ENCODE data around the gene FCRL4.

The FCRL4 gene

DNA sequence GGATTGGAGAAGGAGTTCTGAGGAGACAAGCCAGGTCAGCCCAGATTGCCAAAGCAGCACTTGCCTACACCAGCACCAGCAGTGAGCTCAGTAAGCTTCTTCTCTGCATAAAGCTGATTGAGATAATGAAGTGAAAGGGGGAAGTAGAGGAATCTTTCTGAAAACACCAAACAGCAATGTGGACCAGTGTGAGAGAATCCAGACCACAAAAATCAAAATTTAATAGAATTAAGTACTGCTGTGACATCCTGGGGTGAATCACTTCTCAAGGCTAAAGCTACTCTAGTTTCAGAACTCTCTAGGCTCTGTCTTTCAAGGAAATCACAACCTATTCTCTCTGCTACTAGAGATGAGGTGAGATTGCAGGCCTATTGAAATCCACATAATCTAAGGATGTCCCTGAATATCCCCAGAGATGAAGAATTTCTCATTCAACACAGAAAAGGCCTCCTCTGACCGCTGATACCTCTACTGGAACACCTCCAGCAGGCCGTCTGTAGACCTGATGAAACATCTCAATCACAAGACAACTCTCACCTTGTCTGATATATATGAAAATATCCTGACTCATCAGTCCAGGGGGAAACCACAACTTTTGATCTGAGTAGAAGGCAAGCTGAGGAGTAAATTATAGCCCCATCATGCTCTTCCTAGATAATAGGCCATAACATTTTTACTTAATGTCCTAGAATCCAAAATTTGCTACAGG lies at the start of gene FCRL4:
TSS of gene FCRL4 (minus strand) at position 127 of the 709 bp plus-strand sequence. CDS start 141 bp downstream, outside the sequence.
- DNase-seq (ENCODE audit: low spot score), result no peak

DNA sequence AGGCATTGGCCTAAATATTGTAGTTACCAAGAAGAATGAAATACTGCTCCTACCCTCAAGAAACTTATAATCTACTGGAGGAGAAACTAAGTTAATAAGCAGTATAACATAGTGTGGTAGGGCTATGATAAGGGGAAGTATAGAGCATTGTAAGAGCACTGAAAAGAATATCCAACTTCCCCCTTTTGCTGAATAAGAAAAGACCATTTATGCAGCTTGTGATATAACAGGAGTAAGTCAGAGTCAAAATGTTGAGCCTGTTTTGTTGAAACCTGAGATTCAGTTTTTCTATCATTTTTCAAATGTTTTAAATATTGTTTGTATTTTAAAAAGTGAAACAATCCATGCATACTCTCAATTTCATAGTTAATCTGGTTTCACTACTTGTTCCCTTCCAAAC lies 48.3 kb upstream of the FCRL4 start:
- no peak for DNase-seq (ENCODE audit: low spot score)

DNA sequence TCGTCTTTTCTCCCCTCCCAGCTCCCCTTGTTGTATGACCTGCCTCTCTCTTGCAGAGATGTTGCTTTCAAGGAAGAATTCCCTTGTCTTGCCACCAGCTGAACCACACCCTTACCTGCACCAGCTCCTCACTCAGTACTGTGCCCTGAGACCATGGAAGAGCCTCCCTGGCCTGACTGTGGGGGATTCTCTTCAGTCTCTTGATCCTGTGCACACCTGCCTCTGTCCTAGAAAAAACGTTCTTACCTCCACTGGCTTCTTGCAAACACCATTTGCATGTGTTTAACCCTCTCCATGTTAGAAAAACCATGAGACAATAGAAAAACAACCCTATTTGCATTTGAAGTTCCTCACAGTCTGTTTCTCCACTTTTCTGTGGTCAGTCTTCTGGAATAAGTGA lies 43.3 kb upstream of the FCRL4 start:
- no peak for DNase-seq (ENCODE audit: low spot score)

- no peak for DNase-seq (ENCODE audit: low spot score)
Observed at GRCh38 chr1:157639800-157640199, 41.9 kb upstream of the FCRL4 start.

- no peak for DNase-seq (ENCODE audit: low spot score)
Observed at GRCh38 chr1:157628773-157629172, 30.9 kb upstream of the FCRL4 start.

DNA sequence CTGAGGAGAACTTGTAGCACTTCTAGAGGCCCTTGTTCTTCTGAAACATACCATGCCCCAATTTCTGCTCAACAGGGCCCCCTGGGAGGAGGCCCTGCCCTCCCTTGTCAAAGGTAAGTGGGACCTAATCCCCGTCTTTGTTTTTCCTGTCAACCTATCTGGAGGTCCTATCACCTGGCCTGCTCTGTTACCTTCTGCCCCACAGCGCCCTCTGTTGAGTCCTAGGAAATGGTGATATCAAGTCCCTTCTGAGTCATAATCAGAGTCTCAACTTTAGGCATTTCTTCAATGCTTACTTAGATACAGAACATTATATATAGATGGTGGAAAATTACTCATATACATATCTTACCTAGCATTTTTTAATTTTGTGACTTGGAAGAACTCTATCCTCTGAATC lies 28.2 kb upstream of the FCRL4 start:
- DNase-seq (ENCODE audit: low spot score), result no peak

- DNase-seq (ENCODE audit: low spot score), result no peak
Observed at GRCh38 chr1:157624471-157624870, 26.6 kb upstream of the FCRL4 start.

DNA sequence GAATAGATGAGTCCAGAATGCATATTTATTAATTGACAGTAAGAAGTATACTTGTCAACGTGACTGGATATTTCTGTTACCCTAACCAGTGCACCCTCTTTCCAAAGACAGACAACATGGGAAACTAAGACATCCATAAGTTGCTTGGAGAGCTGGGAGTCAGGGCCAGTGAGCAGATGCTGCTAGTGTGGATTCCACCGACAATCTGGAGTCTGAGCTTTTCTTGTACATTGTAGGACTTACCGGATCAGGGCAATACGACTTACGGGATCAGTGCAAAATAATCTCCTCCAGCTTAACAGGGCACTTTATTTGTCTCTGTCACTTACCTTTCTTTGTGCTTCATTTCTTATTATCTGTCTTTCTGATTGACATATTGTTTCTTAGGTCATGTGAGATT lies 24.6 kb upstream of the FCRL4 start:
- no peak for DNase-seq (ENCODE audit: low spot score)

DNA sequence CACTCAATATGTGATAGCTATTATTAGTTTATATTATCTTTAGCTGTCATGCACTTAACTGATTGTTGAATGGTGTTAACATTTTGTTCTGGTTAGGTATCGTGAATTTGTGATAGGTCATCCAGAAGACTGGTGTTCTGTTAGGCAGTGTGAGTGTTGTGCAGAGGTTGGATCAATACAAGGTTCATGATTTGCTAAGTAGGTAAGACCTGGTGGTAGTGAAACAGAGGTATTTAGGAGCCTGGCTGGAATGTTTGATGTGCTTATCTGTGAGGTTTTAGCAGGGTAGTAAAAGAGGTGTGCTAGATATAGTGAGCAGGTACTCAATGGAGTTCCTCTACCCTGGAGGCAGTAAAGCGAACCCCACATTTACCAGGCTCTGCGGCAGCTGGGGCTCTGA lies 20.3 kb upstream of the FCRL4 start:
- DNase-seq (ENCODE audit: low spot score), result no peak

- DNase-seq (ENCODE audit: low spot score), result no peak
Observed at GRCh38 chr1:157600236-157600635, 2.4 kb upstream of the FCRL4 start.

GRCh38 chr1:157596384-157596783 lies 1.5 kb downstream of the FCRL4 start:
- DNase-seq (ENCODE audit: low spot score), result no peak

- DNase-seq (ENCODE audit: low spot score), result no peak
Observed at GRCh38 chr1:157595356-157595755, 2.5 kb downstream of the FCRL4 start.

GRCh38 chr1:157585984-157586383 lies 11.9 kb downstream of the FCRL4 start:
- DNase-seq (ENCODE audit: low spot score), result no peak

DNA sequence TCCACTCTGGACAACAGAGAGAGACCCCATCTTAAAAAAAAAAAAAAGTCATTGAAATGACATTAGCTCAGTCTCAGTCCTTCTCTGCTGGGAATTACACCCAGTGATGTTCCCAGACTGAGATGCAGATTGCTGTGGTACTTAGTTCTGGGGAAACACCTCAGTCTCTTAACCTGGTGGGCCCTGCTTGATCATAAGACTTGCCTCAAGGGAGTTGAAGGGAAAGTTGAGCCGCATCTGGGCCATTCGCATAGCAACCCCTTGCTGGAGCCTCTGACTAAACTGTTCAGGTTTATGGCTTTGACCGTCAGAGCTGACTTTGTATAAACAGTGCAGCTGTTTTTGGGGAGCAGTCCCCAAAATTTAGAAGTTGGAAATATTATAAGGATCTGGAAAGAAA lies 13.4 kb downstream of the FCRL4 start:
- DNase-seq (ENCODE audit: low spot score), result no peak

DNA sequence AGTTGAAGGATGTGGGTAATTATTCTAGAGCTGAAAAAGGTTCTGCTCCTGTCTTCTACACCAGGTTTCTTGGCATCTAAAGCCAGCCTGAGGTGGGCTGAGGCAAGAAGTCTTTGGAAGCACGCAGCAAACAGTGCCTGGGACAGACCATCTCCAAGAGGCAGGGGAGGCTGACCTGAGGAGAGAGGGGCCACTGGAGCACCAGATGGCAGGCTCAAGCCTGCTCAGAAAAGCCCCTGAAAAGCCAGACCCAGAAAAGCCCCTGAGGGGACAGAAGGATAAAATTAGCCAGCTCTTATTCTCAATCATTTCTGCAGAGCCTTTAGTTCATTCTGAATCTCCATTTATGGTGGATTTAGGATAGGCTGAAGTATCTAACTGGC lies 17.1 kb downstream of the FCRL4 start:
- DNase-seq (ENCODE audit: low spot score), result no peak

DNA sequence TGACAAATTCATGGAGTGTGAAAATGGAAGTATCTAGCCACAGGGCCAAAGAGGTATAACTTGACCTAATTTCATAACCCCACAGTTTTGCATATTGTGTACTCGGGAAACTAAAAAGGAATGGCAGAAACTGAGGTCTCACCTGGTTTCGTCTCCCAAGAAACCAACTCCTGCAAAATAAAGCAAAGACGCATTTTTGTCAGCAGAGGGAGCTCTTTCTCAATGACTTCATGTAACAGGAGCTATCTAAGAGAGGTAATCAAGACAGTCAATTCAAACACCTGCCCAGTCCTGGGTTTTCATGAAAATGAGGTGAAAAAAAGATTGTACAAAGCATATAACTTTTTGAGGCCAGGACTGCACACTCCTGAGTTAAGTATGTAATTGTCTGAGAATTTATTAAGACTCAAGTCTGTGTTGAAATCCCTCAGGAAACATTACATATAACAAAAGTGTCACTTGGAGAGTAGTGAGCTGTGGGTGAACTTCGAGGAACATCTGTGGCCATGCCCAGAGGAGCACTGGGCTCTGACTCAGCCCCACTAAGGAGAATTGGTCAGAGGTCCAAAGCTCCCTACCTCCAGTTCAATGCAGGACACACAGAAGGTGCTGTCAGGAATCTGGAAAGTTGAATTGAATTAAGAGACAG lies 17.6 kb downstream of the FCRL4 start:
- DNase-seq (ENCODE audit: low spot score), result peak; percentile 40

GRCh38 chr1:157577420-157577819 lies 20.5 kb downstream of the FCRL4 start:
- DNase-seq (ENCODE audit: low spot score), result no peak

- DNase-seq (ENCODE audit: low spot score), result no peak
Observed at GRCh38 chr1:157575744-157576143, 22.1 kb downstream of the FCRL4 start.

DNA sequence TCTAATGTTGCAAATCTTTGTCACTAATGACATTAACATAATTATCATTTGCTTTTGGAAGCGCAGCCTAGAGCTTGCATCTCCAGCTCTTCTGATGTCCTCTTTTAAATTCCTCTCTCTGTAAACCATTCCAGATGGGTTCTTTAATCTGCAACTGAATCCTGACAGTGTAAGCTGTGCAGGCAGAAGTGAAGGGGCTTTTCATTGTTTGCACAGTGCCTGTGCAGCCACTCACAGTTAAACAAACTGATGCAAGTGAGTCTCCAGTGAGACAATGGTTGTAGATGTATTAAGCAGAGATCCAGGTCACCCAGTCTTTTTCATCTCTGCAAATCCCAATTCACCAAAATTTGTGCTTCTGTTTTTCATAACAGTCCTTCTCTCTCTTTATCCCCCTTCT lies 23.0 kb downstream of the FCRL4 start:
- DNase-seq (ENCODE audit: low spot score), result no peak

DNA sequence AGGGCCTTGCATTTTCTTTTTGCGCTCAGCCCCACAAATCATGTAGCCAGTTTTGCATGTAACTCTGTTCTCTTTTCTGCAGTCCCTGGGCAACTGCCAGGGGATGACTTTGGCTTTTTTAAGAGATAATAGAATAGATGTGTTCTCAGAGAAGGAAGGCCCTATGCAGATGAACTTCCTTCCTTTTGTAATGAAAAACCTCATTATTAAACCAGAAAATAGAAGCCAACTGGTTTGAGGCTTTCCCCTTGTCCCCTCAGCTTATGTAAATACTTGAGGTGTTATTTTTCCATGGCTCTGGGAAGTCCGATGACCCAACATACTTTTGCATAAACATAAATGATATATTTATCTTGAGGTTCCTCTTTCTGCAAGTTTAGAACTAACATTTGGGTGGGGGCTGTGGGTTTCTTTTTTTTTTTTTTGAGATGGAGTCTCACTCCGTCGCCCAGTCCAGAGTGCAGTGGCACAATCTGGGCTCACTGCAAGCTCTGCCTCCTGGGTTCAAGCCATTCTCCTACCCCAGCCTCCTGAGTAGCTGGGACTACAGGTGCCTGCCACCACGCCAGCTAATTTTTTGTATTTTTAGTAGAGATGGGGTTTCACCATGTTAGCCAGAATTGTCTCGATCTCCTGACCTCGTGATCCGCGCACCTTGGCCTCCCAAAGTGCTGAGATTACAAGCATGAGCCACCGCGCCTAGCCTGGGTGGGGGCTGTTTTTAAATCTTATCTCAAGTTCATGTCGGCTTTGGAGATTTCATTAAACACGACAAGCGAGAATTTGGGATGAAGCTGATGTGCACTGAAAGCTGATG lies 31.2 kb downstream of the FCRL4 start:
- no peak for DNase-seq (ENCODE audit: low spot score)

DNA sequence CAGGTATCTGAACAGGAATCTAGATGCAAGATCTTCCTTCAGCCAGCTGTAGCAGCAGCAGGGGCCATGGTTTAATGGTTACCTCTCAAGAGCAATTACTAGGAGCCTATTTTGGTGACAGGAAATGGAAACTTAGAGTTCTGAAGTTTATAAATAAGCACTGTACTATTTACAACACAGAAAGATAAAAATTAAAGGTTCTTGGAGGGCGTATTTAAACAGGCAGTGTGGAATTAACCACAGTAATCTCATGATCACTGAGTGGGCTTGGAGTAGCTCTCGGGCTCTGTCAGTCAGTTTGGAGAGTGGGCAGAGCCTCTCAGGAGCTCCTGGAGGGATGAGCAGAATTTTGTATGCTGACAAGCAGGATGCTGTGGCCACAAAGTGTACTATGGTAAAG lies 35.4 kb downstream of the FCRL4 start:
- DNase-seq (ENCODE audit: low spot score), result no peak

- DNase-seq (ENCODE audit: low spot score), result no peak
Observed at GRCh38 chr1:157558119-157558518, 39.8 kb downstream of the FCRL4 start.

Data from CD4-positive, alpha-beta T cell treated with Interleukin-6 at 100 ng/mL for 8 hours (primary cell).